ENCODE results near the gene PRSS8. TPM values are rescaled to one million over a fixed set of nuclear protein-coding genes. Genes with fewer than 3 reads are reported as not detected.
"Not testable (repeated sequence)": the region's sequence is repeated elsewhere in the genome, so short reads cannot be mapped to it uniquely, and the experiment has no call there.

Gene PRSS8
- total RNA-seq, 1 experiment from 2014 or later: 42.6 TPM

GRCh38 chr16:31138621-31139578, 3.4 kb upstream of the PRSS8 start (continued):
- TF ChIP-seq CBX3 (IDR thresholded peaks at IDR 0.05; ENCODE audit: low read depth): no peak
- TF ChIP-seq ATF3 (IDR thresholded peaks at IDR 0.05): no peak
- TF ChIP-seq CEBPB (IDR thresholded peaks at IDR 0.05; ENCODE audit: low read depth): no peak
- TF ChIP-seq MAX (IDR thresholded peaks at IDR 0.05): no peak

- peaks cover 44 to 73% of the 10 kb centered on the region in 2 experiments for H3K4me1 ChIP-seq (ENCODE audit: control insufficient read depth in 1 of 2, insufficient read depth in 2 of 2, low read length in 2 of 2)
- intact Hi-C loops (cut with micrococcal nuclease): loop anchor here (5.0 kb wide), 2 partner anchors 65 to 320 kb away; partner anchors contain the start of genes ARMC5, ZNF646 and ZNF668
- BruUV-seq (replicated peaks); H4K20me1 ChIP-seq (ENCODE audit: insufficient read depth); H3K4me3 ChIP-seq (replicated peaks in 1 of 2; ENCODE audit: low read depth in 1 of 2, low read length in 2 of 2); H3K36me3 ChIP-seq (ENCODE audit: control insufficient read depth in 1 of 2, insufficient read depth in 2 of 2, low read length in 2 of 2); H3K4me2 ChIP-seq (ENCODE audit: low read length); H3K27me3 ChIP-seq (ENCODE audit: insufficient read depth, low read length); DNase-seq (ENCODE audit: low read depth, low spot score); H2AFZ ChIP-seq (ENCODE audit: low read depth, low read length, poor library complexity, severe bottlenecking); H3K27ac ChIP-seq (ENCODE audit: low read depth, low read length); RAD21 ChIA-PET (ENCODE audit: low non-redundant PET in 1 of 2, low total read pairs in 2 of 2, uncharacterized antibody in 2 of 2, unreplicated experiment in 2 of 2); H3K9me3 ChIP-seq (ENCODE audit: control insufficient read depth in 1 of 2, insufficient read depth in 1 of 2, low read depth in 1 of 2, low read length in 2 of 2); H3K9me2 ChIP-seq (ENCODE audit: insufficient read depth); H3K9ac ChIP-seq (ENCODE audit: low read length); CTCF ChIA-PET; H3K79me2 ChIP-seq (ENCODE audit: insufficient read depth, low read length); ATAC-seq: not testable (repeated sequence)
- POLR2A ChIA-PET: interaction anchor here (0.6 to 9.9 kb wide), 2 partner anchors 20 to 34 kb away, joined by 5 to 84 read pairs; partner anchors contain the start of gene KAT8
These were observed 1.4 kb upstream of the PRSS8 start for GRCh38 chr16:31136822-31137499.

Measured in HCT116 (cell line).